ENCODE measurements around the gene ATP2B3. TPM values are rescaled to one million over a fixed set of nuclear protein-coding genes. Genes with fewer than 3 reads are reported as not detected.

The ATP2B3 gene
- 0.25 TPM for total RNA-seq

GRCh38 chrX:153517423-153517822, at the start of gene ATP2B3:
ATP2B3 (plus strand) TSS chrX:153517642; CDS start chrX:153536248, 18,606 bp downstream.
- Histone ChIP-seq H3K36me3 (no peaks in the 10 kb centered on the region), H3K4me1 (no peaks in the 10 kb centered on the region), H3K9me3 (no peaks in the 10 kb centered on the region), H3K27me3 (no peaks in the 10 kb centered on the region), H3K4me3 (no peak within 1 kb of the TSS), H3K27ac (no peak within 1 kb of the TSS)
- TF ChIP-seq POLR2A (IDR thresholded peaks at IDR 0.05): no peak
- no peak for TF ChIP-seq POLR2AphosphoS5 (IDR thresholded peaks at IDR 0.05; ENCODE audit: insufficient read depth in 1 of 2, low read depth in 1 of 2)
- intact Hi-C loops (cut with DNase I): no loop called here
- no peak for DNase-seq (ENCODE audit: extremely low spot score in 2 of 2)

GRCh38 chrX:153468008-153468580, 49.3 kb upstream of the ATP2B3 start:
- H3K27me3 ChIP-seq: no peaks in the 10 kb centered on the region
- no peak for TF ChIP-seq POLR2AphosphoS5 (IDR thresholded peaks at IDR 0.05; ENCODE audit: insufficient read depth in 1 of 2, low read depth in 1 of 2)
- TF ChIP-seq POLR2A (IDR thresholded peaks at IDR 0.05): no peak
- TF ChIP-seq, protein P1, sequence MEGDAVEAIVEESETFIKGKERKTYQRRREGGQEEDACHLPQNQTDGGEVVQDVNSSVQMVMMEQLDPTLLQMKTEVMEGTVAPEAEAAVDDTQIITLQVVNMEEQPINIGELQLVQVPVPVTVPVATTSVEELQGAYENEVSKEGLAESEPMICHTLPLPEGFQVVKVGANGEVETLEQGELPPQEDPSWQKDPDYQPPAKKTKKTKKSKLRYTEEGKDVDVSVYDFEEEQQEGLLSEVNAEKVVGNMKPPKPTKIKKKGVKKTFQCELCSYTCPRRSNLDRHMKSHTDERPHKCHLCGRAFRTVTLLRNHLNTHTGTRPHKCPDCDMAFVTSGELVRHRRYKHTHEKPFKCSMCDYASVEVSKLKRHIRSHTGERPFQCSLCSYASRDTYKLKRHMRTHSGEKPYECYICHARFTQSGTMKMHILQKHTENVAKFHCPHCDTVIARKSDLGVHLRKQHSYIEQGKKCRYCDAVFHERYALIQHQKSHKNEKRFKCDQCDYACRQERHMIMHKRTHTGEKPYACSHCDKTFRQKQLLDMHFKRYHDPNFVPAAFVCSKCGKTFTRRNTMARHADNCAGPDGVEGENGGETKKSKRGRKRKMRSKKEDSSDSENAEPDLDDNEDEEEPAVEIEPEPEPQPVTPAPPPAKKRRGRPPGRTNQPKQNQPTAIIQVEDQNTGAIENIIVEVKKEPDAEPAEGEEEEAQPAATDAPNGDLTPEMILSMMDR (IDR thresholded peaks at IDR 0.05): no peak
- no peaks in the 10 kb centered on the region for H3K9me3 ChIP-seq
- intact Hi-C loops (cut with DNase I): no loop called here
- DNase-seq (ENCODE audit: extremely low spot score in 2 of 2): no peak
- H3K4me1 ChIP-seq: peaks cover 12% of the 10 kb centered on the region
- H3K4me3 ChIP-seq: no peak overlapping the region
- no peaks in the 10 kb centered on the region for H3K36me3 ChIP-seq
- H3K27ac ChIP-seq: no peak overlapping the region

DNA sequence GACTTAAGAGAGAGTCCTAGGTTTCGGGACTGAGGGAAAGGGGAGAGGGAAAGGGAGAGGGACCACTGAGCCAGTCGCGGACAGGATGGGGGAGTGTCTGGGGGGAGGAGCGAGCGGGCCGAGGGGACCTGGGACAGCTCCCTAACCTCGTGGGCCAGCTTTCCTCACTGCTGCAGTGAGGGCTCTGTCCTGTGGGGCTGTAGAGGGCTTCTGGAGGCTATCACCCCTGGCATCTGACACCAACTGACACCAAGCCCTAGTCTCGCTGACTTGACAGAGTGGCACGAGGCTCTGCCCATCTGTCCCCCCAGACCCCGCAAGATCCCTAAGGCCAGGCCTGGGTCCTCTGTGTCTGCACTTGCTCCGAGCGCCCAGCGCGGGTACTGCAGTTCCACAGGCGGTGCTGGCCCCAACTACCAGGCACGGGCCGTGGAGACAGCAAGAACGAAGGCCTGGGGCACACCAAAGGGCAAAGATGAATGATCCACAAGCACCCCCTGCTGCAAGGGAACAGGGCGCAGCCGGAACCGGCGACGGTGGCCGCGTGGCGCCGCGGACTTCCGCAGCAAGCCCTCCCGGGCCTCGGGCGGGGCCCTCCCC, 47.5 kb upstream of the ATP2B3 start:
- no peak for TF ChIP-seq POLR2A (IDR thresholded peaks at IDR 0.05)
- TF ChIP-seq, protein P1 (IDR thresholded peaks at IDR 0.05): no peak
- no peak for TF ChIP-seq POLR2AphosphoS5 (IDR thresholded peaks at IDR 0.05; ENCODE audit: insufficient read depth in 1 of 2, low read depth in 1 of 2)
- intact Hi-C loops (cut with DNase I): loop anchor here (2.0 to 5.0 kb wide), 2 partner anchors 25 to 37 kb away; partner anchors contain the start of gene BGN
- H3K4me3 ChIP-seq: peak overlapping the region; percentile 51
- H3K27ac ChIP-seq: peak overlapping the region; percentile 65
- H3K9me3 ChIP-seq: no peaks in the 10 kb centered on the region
- no peaks in the 10 kb centered on the region for H3K27me3 ChIP-seq
- DNase-seq (ENCODE audit: extremely low spot score in 2 of 2): no peak
- peaks cover 12% of the 10 kb centered on the region for H3K4me1 ChIP-seq
- no peaks in the 10 kb centered on the region for H3K36me3 ChIP-seq

DNA sequence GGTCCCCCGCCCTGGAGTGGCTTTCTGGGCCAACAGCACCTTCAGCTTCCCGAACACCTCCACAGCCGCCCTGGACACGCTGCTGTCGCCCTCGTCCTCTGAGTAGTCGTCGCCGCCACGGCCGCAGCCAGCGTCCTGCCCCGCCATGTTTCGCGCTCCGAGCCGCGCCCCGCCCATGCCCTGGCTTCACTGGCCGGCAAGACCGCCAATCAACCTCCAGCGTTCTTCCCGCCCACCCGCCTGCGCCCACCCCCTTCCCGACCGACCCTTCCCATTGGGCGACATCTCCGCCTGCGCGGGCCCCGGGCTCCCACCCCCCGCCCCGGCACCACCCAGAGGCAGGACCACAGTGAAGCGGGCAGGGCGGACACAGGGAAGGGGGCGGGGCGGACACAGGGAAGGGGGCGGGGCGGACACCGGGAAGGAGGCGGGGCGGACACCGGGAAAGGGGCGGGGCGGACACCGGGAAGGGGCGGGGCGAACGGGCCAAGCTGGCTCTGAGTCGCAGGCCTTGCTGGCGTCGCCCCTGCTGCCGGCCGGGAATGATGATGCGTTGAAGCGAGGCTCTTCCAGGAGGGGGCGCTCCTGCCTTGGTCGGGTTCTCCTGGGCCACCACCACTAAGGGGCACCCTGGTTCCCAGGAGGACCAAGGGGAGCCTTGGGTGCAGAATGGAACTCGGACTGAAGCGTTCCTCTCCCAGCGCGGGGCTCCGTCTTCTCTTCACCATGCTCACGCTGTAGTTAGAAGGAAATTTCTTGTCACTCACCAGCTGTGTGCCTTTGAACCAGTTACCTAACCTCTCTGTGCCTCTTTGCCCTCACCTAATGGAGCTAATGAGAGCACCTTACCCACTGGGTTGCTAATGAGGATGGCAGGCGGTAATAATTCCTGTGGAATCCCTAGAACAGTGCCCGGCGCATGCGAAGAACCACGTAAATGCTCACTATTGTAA, 46.8 kb upstream of the ATP2B3 start, which contains the start of gene HAUS7:
Gene HAUS7 (minus strand): TSS at position 166 of the 953 bp plus-strand sequence. CDS start 19 bp downstream, at position 147.
- H3K27ac ChIP-seq: peak within 1 kb of the TSS; percentile 65
- peak within 1 kb of the TSS; percentile 51 for H3K4me3 ChIP-seq
- peak in 1 of 2 donors; percentile 94 for DNase-seq (ENCODE audit: extremely low spot score in 2 of 2)
- H3K9me3 ChIP-seq: no peaks in the 10 kb centered on the region
- peaks cover 15% of the 10 kb centered on the region for H3K4me1 ChIP-seq
- peak in 1 of 2 donors; percentile 40 for TF ChIP-seq POLR2AphosphoS5 (IDR thresholded peaks at IDR 0.05; ENCODE audit: insufficient read depth in 1 of 2, low read depth in 1 of 2)
- no peak for TF ChIP-seq POLR2A (IDR thresholded peaks at IDR 0.05)
- TF ChIP-seq, protein P1 (IDR thresholded peaks at IDR 0.05): peak; percentile 10 to 61 (median 39)
- H3K27me3 ChIP-seq: no peaks in the 10 kb centered on the region
- intact Hi-C loops (cut with DNase I): loop anchor here (2.0 to 5.0 kb wide), 2 partner anchors 24 to 37 kb away; partner anchors contain the start of gene BGN
- H3K36me3 ChIP-seq: no peaks in the 10 kb centered on the region

DNA sequence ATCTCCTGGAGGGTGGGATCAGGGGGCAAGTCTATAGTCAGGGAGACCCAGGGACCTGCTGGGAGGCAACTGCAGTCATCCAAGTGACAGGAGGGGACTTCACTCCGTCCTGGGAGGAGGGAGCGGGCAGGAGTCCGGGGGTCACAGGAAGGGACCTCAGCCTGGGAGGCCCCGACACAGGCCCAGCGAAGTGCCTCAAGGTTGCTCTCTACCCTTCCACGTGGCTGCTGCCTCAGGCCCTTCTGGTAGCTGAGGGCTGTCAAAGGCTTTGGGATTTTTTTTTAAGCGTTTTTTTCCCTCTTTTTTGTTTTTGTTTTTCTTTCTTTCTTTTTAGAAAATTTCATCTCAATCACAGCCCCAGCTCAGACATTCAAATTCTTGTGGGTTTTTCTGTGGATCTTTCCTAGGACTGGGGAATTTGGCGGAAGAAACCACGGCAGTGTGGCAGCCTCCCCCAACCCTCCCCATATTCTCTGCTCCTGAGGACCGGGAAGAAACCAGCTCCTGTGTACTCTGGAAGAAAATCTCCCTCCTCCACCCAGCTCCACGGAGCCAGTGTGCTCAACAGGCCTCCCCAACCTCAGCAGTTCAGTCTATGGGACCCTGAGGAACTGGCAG, 45.7 kb upstream of the ATP2B3 start:
- no peak for TF ChIP-seq POLR2A (IDR thresholded peaks at IDR 0.05)
- TF ChIP-seq, protein P1 (IDR thresholded peaks at IDR 0.05): no peak
- no peak for TF ChIP-seq POLR2AphosphoS5 (IDR thresholded peaks at IDR 0.05; ENCODE audit: insufficient read depth in 1 of 2, low read depth in 1 of 2)
- no peaks in the 10 kb centered on the region for H3K36me3 ChIP-seq
- H3K9me3 ChIP-seq: no peaks in the 10 kb centered on the region
- no peak for DNase-seq (ENCODE audit: extremely low spot score in 2 of 2)
- peak overlapping the region; percentile 65 for H3K27ac ChIP-seq
- H3K4me1 ChIP-seq: peaks cover 25% of the 10 kb centered on the region
- intact Hi-C loops (cut with DNase I): loop anchor here (2.0 to 5.0 kb wide), 2 partner anchors 23 to 36 kb away; partner anchors contain the start of gene BGN
- no peaks in the 10 kb centered on the region for H3K27me3 ChIP-seq
- H3K4me3 ChIP-seq: no peak overlapping the region
